Aorta (tissue), 5 donors: Measurements from ENCODE around the gene SLC39A13. TPM values are rescaled to one million over a fixed set of nuclear protein-coding genes. Genes with fewer than 3 reads are reported as not detected.
A peak's percentile ranks its signal among the peaks of the same experiment; 100 is the strongest.

Experiments used
- ATAC-seq: fragments of 200-7000 bp; cut with Tn5 transposase; one replicate; pipeline ENCODE4 v1.9.1; 2022; ENCODE audit warnings: moderate library complexity; ENCODE audit not compliant: low FRiP score
- DNase-seq, 2 donors: peaks; one replicate each; pipeline ENCODE4 v3.0.0-alpha.2; 2020
- H3K27ac ChIP-seq, 2 donors: one replicate each; pipeline ENCODE4 v1.5.1; 2013; ENCODE audit warnings: low read length in 2 of 2, mild to moderate bottlenecking in 2 of 2, moderate library complexity in 2 of 2, control low read depth in 1 of 2, inconsistent platforms in 1 of 2, low read depth in 1 of 2
- H3K27me3 ChIP-seq, 2 donors: one replicate each; pipeline ENCODE4 v1.6.1; 2013; ENCODE audit warnings: control low read depth in 1 of 2, low read length in 1 of 2, mild to moderate bottlenecking in 1 of 2, moderate library complexity in 1 of 2; ENCODE audit not compliant: insufficient read depth in 2 of 2, control insufficient read depth in 1 of 2
- H3K36me3 ChIP-seq, 2 donors: one replicate each; pipeline ENCODE4 v1.6.1; 2013; ENCODE audit warnings: control low read depth in 1 of 2, low read length in 1 of 2, mild to moderate bottlenecking in 1 of 2; ENCODE audit not compliant: insufficient read depth in 2 of 2, control insufficient read depth in 1 of 2
- H3K4me1 ChIP-seq, 2 donors: one replicate each; pipeline ENCODE4 v1.6.1; 2013; ENCODE audit warnings: low read length in 2 of 2, control low read depth in 1 of 2, mild to moderate bottlenecking in 1 of 2, moderate library complexity in 1 of 2; ENCODE audit not compliant: insufficient read depth in 2 of 2, control insufficient read depth in 1 of 2
- H3K4me3 ChIP-seq, 2 donors: one replicate each; pipeline ENCODE4 v1.5.1; 2013; ENCODE audit warnings: low read length in 2 of 2, control low read depth in 1 of 2, mild to moderate bottlenecking in 1 of 2
- H3K9me3 ChIP-seq: one replicate; pipeline ENCODE4 v1.6.1; 2013; ENCODE audit warnings: mild to moderate bottlenecking, low read length; ENCODE audit not compliant: control insufficient read depth
- WGBS, 2 donors: extraction: QIAGEN DNeasy Blood & Tissue Kit; methylation state at CpG; one replicate each; pipeline ENCODE4 v1.1.7; 2013; 5-methylcytosine and 5-hydroxymethylcytosine counted together
- intact Hi-C, 2 donors: fragments of 100-400 bp; cut with DNase I; formaldehyde crosslinking; loops; one replicate each; pipeline versions ENCODE4 v1.14.2 to v1.15.0; 2022
- polyA plus RNA-seq, 2 donors: library from polyadenylated mRNA; stranded (reverse); fragments of 200-250 nt; gene quantifications; one replicate each; pipeline ENCODE4 v1.2.3, GENCODE V29; 2013
- total RNA-seq, 2 donors: library from RNA; stranded (reverse); fragmentation: NEBNext Ultra II Directional; extraction: Animal tissue kit (Norgen Biotek cat#: 25700); gene quantifications; one replicate each; pipeline ENCODE4 v1.2.1, GENCODE V29; 2021
- donor health status: healthy with polysubstance abuse.
- donor health status: Bipolar disorder and iron deficiency.
- donor health status: DM: no; HTN: no; CAD: no.
- donor health status: DM: no; HTN: no; CAD: no.
- donor health status: DM: yes; HTN: yes; CAD: no.

SLC39A13 gene
- total and polyA plus RNA-seq, 4 donors: 34.7 to 118 (median 82.0) TPM

GRCh38 chr11:47372422-47372821, 36.0 kb upstream of the SLC39A13 start:
- intact Hi-C loops: loop anchor here in 1 of 2 donors (5.0 kb wide), 1 partner anchor 35 kb away; the partner anchor contains the start of gene SLC39A13
- no peaks in the 10 kb centered on the region for H3K36me3 ChIP-seq
- H3K4me1 ChIP-seq: no peaks in the 10 kb centered on the region
- DNase-seq: no peak
- ATAC-seq: no peak
- H3K9me3 ChIP-seq: no peaks in the 10 kb centered on the region
- 82 to 85% methylated on average over 7 of the region's 7 CpGs for WGBS, 2 donors
- H3K27me3 ChIP-seq: no peaks in the 10 kb centered on the region
- H3K27ac ChIP-seq: no peak overlapping the region
- no peak overlapping the region for H3K4me3 ChIP-seq

- no peak overlapping the region for H3K4me3 ChIP-seq
- no peaks in the 10 kb centered on the region for H3K4me1 ChIP-seq
- no peaks in the 10 kb centered on the region for H3K36me3 ChIP-seq
- ATAC-seq (peak; percentile 79), DNase-seq (peak; percentile 89 to 97)
- 38 to 39% methylated on average over 19 of the region's 19 CpGs for whole genome bisulfite sequencing, 2 donors
- intact Hi-C loops: loop anchor here (1.0 to 5.0 kb wide), 3 partner anchors 33 to 80 kb away; partner anchors contain the start of gene SLC39A13 (in 1 of the 2)
- no peaks in the 10 kb centered on the region for H3K9me3 ChIP-seq
- no peak overlapping the region for H3K27ac ChIP-seq
- H3K27me3 ChIP-seq: no peaks in the 10 kb centered on the region
Measured at GRCh38 chr11:47373876-47374719, 34.3 kb upstream of the SLC39A13 start.

GRCh38 chr11:47374720-47375019, 33.7 kb upstream of the SLC39A13 start:
- no peak overlapping the region for H3K27ac ChIP-seq
- no peak overlapping the region for H3K4me3 ChIP-seq
- H3K36me3 ChIP-seq: no peaks in the 10 kb centered on the region
- H3K9me3 ChIP-seq: no peaks in the 10 kb centered on the region
- ATAC-seq (no peak), DNase-seq (peak in 1 of 2 donors; percentile 50)
- no peaks in the 10 kb centered on the region for H3K4me1 ChIP-seq
- H3K27me3 ChIP-seq: no peaks in the 10 kb centered on the region
- intact Hi-C loops: loop anchor here (1.0 to 5.0 kb wide), 3 partner anchors 33 to 80 kb away; partner anchors contain the start of gene SLC39A13 (in 1 of the 2)
- 82 to 86% methylated on average over 5 of the region's 5 CpGs for WGBS, 2 donors

GRCh38 chr11:47375020-47375419, 33.4 kb upstream of the SLC39A13 start:
- Histone ChIP-seq H3K27ac (no peak overlapping the region), H3K4me3 (no peak overlapping the region), H3K4me1 (no peaks in the 10 kb centered on the region), H3K9me3 (no peaks in the 10 kb centered on the region), H3K27me3 (no peaks in the 10 kb centered on the region), H3K36me3 (no peaks in the 10 kb centered on the region)
- intact Hi-C loops: no loop called here
- WGBS, 2 donors: 78 to 82% methylated on average over 8 of the region's 8 CpGs
- DNase-seq (peak in 1 of 2 donors; percentile 45), ATAC-seq (no peak)

- Histone ChIP-seq H3K9me3 (no peaks in the 10 kb centered on the region), H3K27me3 (no peaks in the 10 kb centered on the region), H3K27ac (no peak overlapping the region), H3K4me1 (no peaks in the 10 kb centered on the region), H3K4me3 (no peak overlapping the region), H3K36me3 (no peaks in the 10 kb centered on the region)
- ATAC-seq (no peak), DNase-seq (peak in 1 of 2 donors; percentile 37)
- intact Hi-C loops: no loop called here
- WGBS, 2 donors: 95% methylated on average over 13 of the region's 13 CpGs
Measured at GRCh38 chr11:47375546-47376085, 32.8 kb upstream of the SLC39A13 start.

GRCh38 chr11:47376107-47376524, 32.3 kb upstream of the SLC39A13 start:
- Histone ChIP-seq H3K4me3 (no peak overlapping the region), H3K9me3 (no peaks in the 10 kb centered on the region), H3K4me1 (no peaks in the 10 kb centered on the region), H3K27me3 (no peaks in the 10 kb centered on the region), H3K36me3 (no peaks in the 10 kb centered on the region), H3K27ac (no peak overlapping the region)
- 85 to 88% methylated on average over 8 of the region's 8 CpGs for WGBS, 2 donors
- ATAC-seq: no peak
- DNase-seq: peak in 1 of 2 donors; percentile 19
- intact Hi-C loops: no loop called here

- Histone ChIP-seq H3K4me3 (no peak overlapping the region), H3K9me3 (no peaks in the 10 kb centered on the region), H3K4me1 (no peaks in the 10 kb centered on the region), H3K27me3 (no peaks in the 10 kb centered on the region), H3K36me3 (no peaks in the 10 kb centered on the region), H3K27ac (no peak overlapping the region)
- intact Hi-C loops: no loop called here
- ATAC-seq: peak; percentile 38
- 77 to 85% methylated on average over 14 of the region's 14 CpGs for WGBS, 2 donors
- DNase-seq: peak; percentile 83
Measured at GRCh38 chr11:47376525-47377371, 31.6 kb upstream of the SLC39A13 start.

GRCh38 chr11:47377571-47378009, 30.8 kb upstream of the SLC39A13 start:
- Histone ChIP-seq H3K27ac (no peak overlapping the region), H3K4me3 (no peak overlapping the region), H3K4me1 (no peaks in the 10 kb centered on the region), H3K9me3 (no peaks in the 10 kb centered on the region), H3K27me3 (no peaks in the 10 kb centered on the region), H3K36me3 (no peaks in the 10 kb centered on the region)
- peak in 1 of 2 donors; percentile 55 for DNase-seq
- peak; percentile 24 for ATAC-seq
- intact Hi-C loops: no loop called here
- 86 to 91% methylated on average over 5 of the region's 5 CpGs for WGBS, 2 donors
